ENCODE data around the gene NWD2. TPM values are rescaled to one million over a fixed set of nuclear protein-coding genes. Genes with fewer than 3 reads are reported as not detected.

Gene NWD2
- total and polyA plus RNA-seq, 2 experiments from 2014 or later: not detected

DNA sequence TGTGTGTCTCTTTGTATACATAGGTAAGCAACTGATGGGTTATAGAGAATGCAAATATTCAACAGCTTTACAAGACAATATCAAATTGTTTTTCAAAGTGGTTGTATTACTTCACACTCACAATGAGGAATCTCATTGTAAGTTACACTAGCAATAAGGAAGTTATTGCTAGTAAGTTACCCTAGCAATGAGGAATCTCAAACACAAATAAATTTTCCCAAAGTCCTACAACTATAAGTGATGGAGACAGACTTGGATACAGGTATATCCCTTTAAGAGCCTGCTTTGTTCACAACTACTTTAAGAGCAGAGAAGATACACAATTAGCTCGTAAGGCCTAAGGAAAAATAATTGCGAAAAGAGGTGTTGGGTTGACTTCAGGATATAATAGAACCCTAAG, 28.3 kb upstream of the NWD2 start:
- H3K4me3 ChIP-seq: no peak overlapping the region
- DNase-seq: no peak
- H3K4me2 ChIP-seq (ENCODE audit: unreplicated experiment): no peak overlapping the region
- WGBS, 2 experiments (ENCODE audit: low coverage in 1 of 2, low lambda C conversion rate in 2 of 2, missing lambda C conversion rate in 2 of 2): 12 to 23% methylated on average over 2 of the region's 2 CpGs
- in situ Hi-C loops (cut with MboI): no loop called here
- no peak overlapping the region for H3K27ac ChIP-seq
- no peaks in the 10 kb centered on the region for H3F3A ChIP-seq (ENCODE audit: insufficient read depth)
- H2AFZ ChIP-seq: no peak overlapping the region
- TF ChIP-seq EZH2phosphoT487 (IDR thresholded peaks at IDR 0.05; ENCODE audit: insufficient read depth, low read depth) (no peak), EZH2 (IDR thresholded peaks at IDR 0.05; ENCODE audit: insufficient read depth, poor library complexity, severe bottlenecking) (no peak)
- H3K9ac ChIP-seq: no peak overlapping the region
- no peaks in the 10 kb centered on the region for H3K79me2 ChIP-seq (ENCODE audit: insufficient read depth)
- H3K9me2 ChIP-seq (ENCODE audit: insufficient read depth): no peaks in the 10 kb centered on the region
- no peaks in the 10 kb centered on the region for H3K27me3 ChIP-seq (replicated peaks; ENCODE audit: insufficient read depth)
- no peaks in the 10 kb centered on the region for H3K9me3 ChIP-seq (ENCODE audit: low read depth)
- H3K4me1 ChIP-seq (ENCODE audit: insufficient read depth): no peaks in the 10 kb centered on the region
- H3K36me3 ChIP-seq (ENCODE audit: low read depth): no peaks in the 10 kb centered on the region
- no peaks in the 10 kb centered on the region for H4K20me1 ChIP-seq (ENCODE audit: insufficient read depth)

DNA sequence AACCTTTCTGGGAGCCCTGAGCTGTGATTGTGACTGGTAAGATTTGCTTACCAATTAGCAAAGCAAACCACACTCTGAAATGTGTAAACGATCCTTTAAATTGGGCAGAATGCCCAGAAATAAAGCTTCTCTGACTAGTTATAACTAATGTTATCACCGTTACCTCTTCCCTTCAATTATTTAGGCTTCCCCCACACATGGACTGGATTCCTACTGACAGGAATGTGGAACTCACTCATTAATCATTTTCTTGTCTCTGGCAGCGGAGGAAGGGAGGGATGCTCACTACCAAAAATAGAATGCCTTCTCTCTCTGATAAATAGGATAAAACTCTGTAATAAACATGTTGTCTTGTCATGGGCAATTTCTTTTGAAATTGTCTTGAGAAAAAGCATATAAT, 25.3 kb upstream of the NWD2 start:
- H4K20me1 ChIP-seq (ENCODE audit: insufficient read depth): no peaks in the 10 kb centered on the region
- no peaks in the 10 kb centered on the region for H3K27me3 ChIP-seq (replicated peaks; ENCODE audit: insufficient read depth)
- H3K36me3 ChIP-seq (ENCODE audit: low read depth): no peaks in the 10 kb centered on the region
- WGBS, 2 experiments (ENCODE audit: low coverage in 1 of 2, low lambda C conversion rate in 2 of 2, missing lambda C conversion rate in 2 of 2): 7 to 9% methylated on average over 3 of the region's 3 CpGs
- H3K4me2 ChIP-seq (ENCODE audit: unreplicated experiment): no peak overlapping the region
- H2AFZ ChIP-seq: no peak overlapping the region
- no peaks in the 10 kb centered on the region for H3K4me1 ChIP-seq (ENCODE audit: insufficient read depth)
- H3K27ac ChIP-seq: no peak overlapping the region
- no peaks in the 10 kb centered on the region for H3K9me3 ChIP-seq (ENCODE audit: low read depth)
- no peak overlapping the region for H3K4me3 ChIP-seq
- in situ Hi-C loops (cut with MboI): no loop called here
- no peaks in the 10 kb centered on the region for H3F3A ChIP-seq (ENCODE audit: insufficient read depth)
- TF ChIP-seq EZH2 (IDR thresholded peaks at IDR 0.05; ENCODE audit: insufficient read depth, poor library complexity, severe bottlenecking) (no peak), EZH2phosphoT487 (IDR thresholded peaks at IDR 0.05; ENCODE audit: insufficient read depth, low read depth) (no peak)
- no peaks in the 10 kb centered on the region for H3K79me2 ChIP-seq (ENCODE audit: insufficient read depth)
- H3K9ac ChIP-seq: no peak overlapping the region
- no peaks in the 10 kb centered on the region for H3K9me2 ChIP-seq (ENCODE audit: insufficient read depth)
- DNase-seq: no peak

DNA sequence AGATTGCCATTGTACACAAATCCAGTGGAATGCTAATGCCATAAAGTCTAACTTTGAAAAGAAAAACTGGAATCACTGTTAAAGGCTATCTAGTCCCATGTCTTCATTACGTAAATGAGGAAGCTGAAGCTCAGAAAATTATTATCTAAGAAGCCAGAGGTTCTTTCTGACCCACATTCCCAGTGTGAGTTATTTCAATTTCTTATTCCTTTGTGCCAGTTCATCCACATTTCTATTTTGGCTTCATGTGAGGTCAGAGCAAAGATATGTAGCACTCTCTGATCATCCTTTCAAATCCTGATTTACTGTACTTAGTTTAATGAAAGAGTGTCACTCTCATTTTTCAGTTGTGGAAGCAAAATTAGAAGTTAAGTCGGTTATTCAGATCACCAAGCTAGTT, 24.6 kb upstream of the NWD2 start:
- Histone ChIP-seq H3K27me3 (replicated peaks; ENCODE audit: insufficient read depth) (no peaks in the 10 kb centered on the region), H3K4me2 (ENCODE audit: unreplicated experiment) (no peak overlapping the region), H3K4me1 (ENCODE audit: insufficient read depth) (no peaks in the 10 kb centered on the region), H4K20me1 (ENCODE audit: insufficient read depth) (no peaks in the 10 kb centered on the region), H3K36me3 (ENCODE audit: low read depth) (no peaks in the 10 kb centered on the region), H2AFZ (no peak overlapping the region), H3F3A (ENCODE audit: insufficient read depth) (no peaks in the 10 kb centered on the region), H3K79me2 (ENCODE audit: insufficient read depth) (no peaks in the 10 kb centered on the region), H3K9me2 (ENCODE audit: insufficient read depth) (no peaks in the 10 kb centered on the region), H3K27ac (no peak overlapping the region), H3K9ac (no peak overlapping the region), H3K9me3 (ENCODE audit: low read depth) (no peaks in the 10 kb centered on the region), H3K4me3 (no peak overlapping the region)
- TF ChIP-seq EZH2 (IDR thresholded peaks at IDR 0.05; ENCODE audit: insufficient read depth, poor library complexity, severe bottlenecking): no peak
- in situ Hi-C loops (cut with MboI): no loop called here
- DNase-seq: no peak
- 9 to 17% methylated on average over 2 of the region's 2 CpGs for WGBS, 2 experiments (ENCODE audit: low coverage in 1 of 2, low lambda C conversion rate in 2 of 2, missing lambda C conversion rate in 2 of 2)

DNA sequence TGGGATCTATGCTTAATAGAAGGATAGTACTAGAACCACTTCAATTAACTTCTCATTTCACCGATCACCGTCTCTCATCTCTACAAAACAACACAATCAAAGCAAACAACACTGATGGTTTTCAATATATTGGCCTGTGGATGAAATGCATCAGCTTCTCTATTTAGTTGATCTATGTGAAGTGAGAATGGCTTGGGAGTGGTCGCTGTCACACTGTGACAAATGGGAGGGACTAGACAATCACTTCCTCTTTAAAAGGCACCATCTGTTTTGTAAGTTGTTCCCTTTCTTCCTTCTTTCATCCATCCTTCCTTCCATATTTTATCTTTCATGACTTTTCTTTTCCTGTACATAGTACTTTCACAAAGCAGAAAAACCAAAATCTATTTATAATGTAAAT, 23.9 kb upstream of the NWD2 start:
- H2AFZ ChIP-seq: no peak overlapping the region
- no peaks in the 10 kb centered on the region for H3K27me3 ChIP-seq (replicated peaks; ENCODE audit: insufficient read depth)
- no peaks in the 10 kb centered on the region for H3K79me2 ChIP-seq (ENCODE audit: insufficient read depth)

DNA sequence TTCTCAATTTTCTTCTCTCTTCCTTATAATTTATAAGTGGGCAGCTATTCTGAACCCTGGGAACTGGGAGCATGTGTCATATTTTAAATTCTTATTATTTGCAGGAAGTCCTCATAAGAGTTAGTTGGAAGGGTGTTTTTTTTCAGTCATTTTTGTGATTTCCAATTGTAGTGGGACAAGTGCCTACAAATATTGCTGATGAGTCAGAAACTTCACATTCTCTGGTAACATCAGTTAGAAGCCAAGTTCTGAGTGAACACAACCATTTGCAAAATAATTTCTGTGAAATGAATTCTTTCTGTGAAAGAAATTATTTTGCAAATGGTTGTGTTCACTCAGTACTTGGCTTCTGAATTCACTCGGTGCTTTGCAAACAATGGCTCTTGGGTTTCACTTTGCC, 20.8 kb upstream of the NWD2 start:
- H3K9ac ChIP-seq: no peak overlapping the region
- TF ChIP-seq EZH2 (IDR thresholded peaks at IDR 0.05; ENCODE audit: insufficient read depth, poor library complexity, severe bottlenecking): no peak
- TF ChIP-seq EZH2phosphoT487 (IDR thresholded peaks at IDR 0.05; ENCODE audit: insufficient read depth, low read depth): no peak
- no peak overlapping the region for H3K4me2 ChIP-seq (ENCODE audit: unreplicated experiment)
- H3K27ac ChIP-seq: no peak overlapping the region
- H3F3A ChIP-seq (ENCODE audit: insufficient read depth): no peaks in the 10 kb centered on the region
- H3K4me1 ChIP-seq (ENCODE audit: insufficient read depth): no peaks in the 10 kb centered on the region
- H3K27me3 ChIP-seq (replicated peaks; ENCODE audit: insufficient read depth): no peaks in the 10 kb centered on the region
- 23 to 24% methylated on average over 1 of the region's 1 CpG for WGBS, 2 experiments (ENCODE audit: low coverage in 1 of 2, low lambda C conversion rate in 2 of 2, missing lambda C conversion rate in 2 of 2)
- H4K20me1 ChIP-seq (ENCODE audit: insufficient read depth): no peaks in the 10 kb centered on the region
- H3K9me3 ChIP-seq (ENCODE audit: low read depth): no peaks in the 10 kb centered on the region
- in situ Hi-C loops (cut with MboI): no loop called here
- no peaks in the 10 kb centered on the region for H3K36me3 ChIP-seq (ENCODE audit: low read depth)
- H2AFZ ChIP-seq: no peak overlapping the region
- no peaks in the 10 kb centered on the region for H3K79me2 ChIP-seq (ENCODE audit: insufficient read depth)
- H3K4me3 ChIP-seq: no peak overlapping the region
- DNase-seq: no peak
- no peaks in the 10 kb centered on the region for H3K9me2 ChIP-seq (ENCODE audit: insufficient read depth)

More for the DNA sequence above, 23.9 kb upstream of the NWD2 start:
- DNase-seq: no peak
- Histone ChIP-seq H4K20me1 (ENCODE audit: insufficient read depth) (no peaks in the 10 kb centered on the region), H3K36me3 (ENCODE audit: low read depth) (no peaks in the 10 kb centered on the region), H3K4me2 (ENCODE audit: unreplicated experiment) (no peak overlapping the region), H3K9me2 (ENCODE audit: insufficient read depth) (no peaks in the 10 kb centered on the region), H3K27ac (no peak overlapping the region), H3K9me3 (ENCODE audit: low read depth) (no peaks in the 10 kb centered on the region), H3K4me1 (ENCODE audit: insufficient read depth) (no peaks in the 10 kb centered on the region), H3K4me3 (no peak overlapping the region), H3F3A (ENCODE audit: insufficient read depth) (no peaks in the 10 kb centered on the region), H3K9ac (no peak overlapping the region)
- TF ChIP-seq EZH2phosphoT487 (IDR thresholded peaks at IDR 0.05; ENCODE audit: insufficient read depth, low read depth) (no peak), EZH2 (IDR thresholded peaks at IDR 0.05; ENCODE audit: insufficient read depth, poor library complexity, severe bottlenecking) (no peak)
- WGBS, 2 experiments (ENCODE audit: low coverage in 1 of 2, low lambda C conversion rate in 2 of 2, missing lambda C conversion rate in 2 of 2): 40 to 42% methylated on average over 3 of the region's 3 CpGs
- in situ Hi-C loops (cut with MboI): no loop called here

Data from GM23248 (cell line).